H9 (cell line): Measurements from ENCODE around the gene TCIRG1. TPM values are rescaled to one million over a fixed set of nuclear protein-coding genes. Genes with fewer than 3 reads are reported as not detected.

ENCODE experiments used
- DNase-seq: peaks from one replicate; pipeline ENCODE4 v3.0.0-alpha.2; 2017
- H2AFZ ChIP-seq: one replicate; pipeline ENCODE4 v1.6.1; 2013; ENCODE audit warnings: mild to moderate bottlenecking, low read length, control low read depth, moderate library complexity
- H2AK5ac ChIP-seq: 2 replicates; pipeline ENCODE4 v1.6.1; 2013; ENCODE audit warnings: low read length, control low read depth, mixed read lengths; ENCODE audit not compliant: insufficient read length
- H2BK120ac ChIP-seq: one replicate; pipeline ENCODE4 v1.6.1; 2013; ENCODE audit warnings: low read depth, mild to moderate bottlenecking, low read length, control low read depth, inconsistent platforms; ENCODE audit not compliant: poor library complexity, severe bottlenecking
- H2BK12ac ChIP-seq: 2 replicates; pipeline ENCODE4 v1.6.1; 2013; ENCODE audit warnings: low read length, control low read depth, mixed read lengths, low read depth; ENCODE audit not compliant: insufficient read length
- H2BK15ac ChIP-seq: 2 replicates; pipeline ENCODE4 v1.6.1; 2013; ENCODE audit warnings: low read depth, low read length, control low read depth
- H2BK20ac ChIP-seq: one replicate; pipeline ENCODE4 v1.6.1; 2013; ENCODE audit warnings: low read depth, mild to moderate bottlenecking, low read length, control low read depth, inconsistent platforms; ENCODE audit not compliant: poor library complexity, severe bottlenecking
- H2BK5ac ChIP-seq: 2 replicates; pipeline ENCODE4 v1.6.1; 2013; ENCODE audit warnings: low read length, control low read depth, mixed read lengths; ENCODE audit not compliant: insufficient read length
- H3K14ac ChIP-seq: 2 replicates; pipeline ENCODE4 v1.6.1; 2013; ENCODE audit warnings: low read length, control low read depth; ENCODE audit not compliant: insufficient read depth
- H3K18ac ChIP-seq: 2 replicates; pipeline ENCODE4 v1.6.1; 2013; ENCODE audit warnings: low read depth, mild to moderate bottlenecking, mixed read lengths, low read length, control low read depth; ENCODE audit not compliant: insufficient read length
- H3K23ac ChIP-seq: 2 replicates; pipeline ENCODE4 v1.6.1; 2013; ENCODE audit warnings: low read length, control low read depth, mixed read lengths, low read depth; ENCODE audit not compliant: insufficient read length
- H3K23me2 ChIP-seq: 2 replicates; pipeline ENCODE4 v1.6.1; 2013; ENCODE audit warnings: low read depth, mild to moderate bottlenecking, mixed read lengths, low read length, control low read depth; ENCODE audit not compliant: insufficient read length, poor library complexity, severe bottlenecking
- H3K27ac ChIP-seq: 2 replicates; pipeline ENCODE4 v1.5.1; 2013; ENCODE audit warnings: low read length, control low read depth, mixed read lengths, low read depth; ENCODE audit not compliant: insufficient read length
- H3K27me3 ChIP-seq: 2 replicates; pipeline ENCODE4 v1.6.1; 2013; ENCODE audit warnings: low read length, control low read depth, inconsistent platforms; ENCODE audit not compliant: insufficient read depth
- H3K4ac ChIP-seq: 2 replicates; pipeline ENCODE4 v1.6.1; 2013; ENCODE audit warnings: low read depth, mild to moderate bottlenecking, control low read depth, inconsistent platforms, low read length, moderate library complexity
- H3K4me1 ChIP-seq: 2 replicates; pipeline ENCODE4 v1.6.1; 2013; ENCODE audit warnings: low read length, control low read depth, inconsistent platforms; ENCODE audit not compliant: insufficient read depth
- H3K4me2 ChIP-seq: 2 replicates; pipeline ENCODE4 v1.6.1; 2013; ENCODE audit warnings: low read length, control low read depth, mixed read lengths; ENCODE audit not compliant: insufficient read length, insufficient read depth
- H3K56ac ChIP-seq: 2 replicates; pipeline ENCODE4 v1.6.1; 2013; ENCODE audit warnings: low read depth, mild to moderate bottlenecking, mixed read lengths, low read length, control low read depth; ENCODE audit not compliant: insufficient read length
- H3K79me1 ChIP-seq: 2 replicates; pipeline ENCODE4 v1.6.1; 2013; ENCODE audit warnings: low read depth, mild to moderate bottlenecking, moderate library complexity, low read length, control low read depth, inconsistent platforms; ENCODE audit not compliant: insufficient read depth, poor library complexity, severe bottlenecking
- H3K79me2 ChIP-seq: 2 replicates; pipeline ENCODE4 v1.6.1; 2013; ENCODE audit warnings: low read length, control low read depth, inconsistent platforms; ENCODE audit not compliant: insufficient read depth
- H3K9ac ChIP-seq: 2 replicates; pipeline ENCODE4 v1.6.1; 2013; ENCODE audit warnings: low read length, control low read depth, mixed read lengths; ENCODE audit not compliant: insufficient read length; ENCODE audit errors: extremely low read depth
- H3K9me3 ChIP-seq: one replicate; pipeline ENCODE4 v1.6.1; 2013; ENCODE audit warnings: low read depth, low read length, inconsistent platforms; ENCODE audit not compliant: control insufficient read depth
- H3T11ph ChIP-seq: one replicate; pipeline ENCODE4 v1.6.1; 2013; ENCODE audit warnings: mild to moderate bottlenecking, low read length, control low read depth, inconsistent platforms
- H4K20me1 ChIP-seq: one replicate; pipeline ENCODE4 v1.6.1; 2013; ENCODE audit not compliant: control insufficient read depth, insufficient read length, insufficient read depth
- H4K5ac ChIP-seq: 2 replicates; pipeline ENCODE4 v1.6.1; 2013; ENCODE audit warnings: low read depth, mild to moderate bottlenecking, mixed read lengths, low read length, control low read depth; ENCODE audit not compliant: insufficient read length
- H4K8ac ChIP-seq: replicated peaks from 2 replicates; pipeline ENCODE4 v1.6.1; 2013; ENCODE audit warnings: low read length, control low read depth, mixed read lengths, low read depth; ENCODE audit not compliant: insufficient read length
- H4K91ac ChIP-seq: 2 replicates; pipeline ENCODE4 v1.6.1; 2013; ENCODE audit warnings: low read depth, mild to moderate bottlenecking, moderate library complexity, mixed read lengths, low read length, control low read depth; ENCODE audit not compliant: insufficient read length
- H3K27ac Mint-ChIP-seq, 3 experiments: 2 replicates in 2 of 3; 3 replicates in 1 of 3; pipeline ENCODE4 v1.8.0; 2020 to 2021; ENCODE audit warnings: mixed read lengths in 3 of 3, mild to moderate bottlenecking in 1 of 3, moderate library complexity in 1 of 3
- H3K27me3 Mint-ChIP-seq: 2 replicates; pipeline ENCODE4 v1.8.0; 2021; ENCODE audit warnings: low read depth, mild to moderate bottlenecking, moderate library complexity, mixed read lengths
- H3K36me3 Mint-ChIP-seq, 3 experiments: 2 replicates in 2 of 3; 3 replicates in 1 of 3; pipeline ENCODE4 v1.8.0; 2020 to 2021; ENCODE audit warnings: low read depth in 3 of 3, mixed read lengths in 3 of 3; ENCODE audit not compliant: insufficient read depth in 1 of 3
- H3K4me1 Mint-ChIP-seq, 2 experiments: 2 replicates each; pipeline ENCODE4 v1.8.0; 2020; ENCODE audit warnings: mixed read lengths in 2 of 2
- H3K4me3 Mint-ChIP-seq, 2 experiments: 2 replicates in 1 of 2; 3 replicates in 1 of 2; pipeline ENCODE4 v1.8.0; 2020 to 2021; ENCODE audit warnings: mild to moderate bottlenecking in 2 of 2, mixed read lengths in 2 of 2, moderate library complexity in 1 of 2
- H3K9me3 Mint-ChIP-seq, 2 experiments: 2 replicates in 1 of 2; 3 replicates in 1 of 2; pipeline ENCODE4 v1.8.0; 2020; ENCODE audit warnings: mild to moderate bottlenecking in 2 of 2, mixed read lengths in 2 of 2, moderate library complexity in 1 of 2
- CTCF ChIP-seq: fragments of 200-600 bp; sonication (generic); conservative IDR thresholded peaks from 3 replicates; pipeline ENCODE4 v1.8.0; 2021; ENCODE audit warnings: antibody characterized with exemption, mild to moderate bottlenecking
- WGBS: extraction: QIAGEN DNeasy Blood & Tissue Kit; methylation state at CpG from one replicate; pipeline ENCODE4 v1.1.7; 2013; ENCODE audit warnings: missing lambda C conversion rate, low lambda C conversion rate, mixed read lengths; ENCODE audit not compliant: insufficient read length; ENCODE audit errors: extremely low coverage; 5-methylcytosine and 5-hydroxymethylcytosine counted together
- total RNA-seq: library from RNA; stranded (reverse); gene quantifications from 2 replicates; pipeline ENCODE4 v1.2.1, GENCODE V29; 2021

The TCIRG1 gene
- total RNA-seq, 1 experiment from 2014 or later = 24.4 TPM

GRCh38 chr11:68011051-68011943 lies 27.5 kb upstream of the TCIRG1 start:
- peaks cover 12 to 31% of the 10 kb centered on the region in 2 experiments for H3K4me1 Mint-ChIP-seq
- Histone ChIP-seq H3K4me2 (no peak overlapping the region), H3K79me2 (no peaks in the 10 kb centered on the region), H3K18ac (no peak overlapping the region), H3K23me2 (no peaks in the 10 kb centered on the region), H2BK15ac (no peak overlapping the region), H3K27ac (no peak overlapping the region), H2BK120ac (no peak overlapping the region), H2BK12ac (no peak overlapping the region), H4K91ac (no peak overlapping the region), H3K79me1 (no peaks in the 10 kb centered on the region), H3K23ac (no peak overlapping the region), H3K56ac (no peak overlapping the region), H3K4ac (no peak overlapping the region), H3K9me3 (no peaks in the 10 kb centered on the region), H4K8ac (no peak overlapping the region), H4K5ac (no peak overlapping the region), H3K9ac (no peak overlapping the region), H4K20me1 (no peaks in the 10 kb centered on the region), H2BK5ac (no peak overlapping the region), H3K14ac (no peak overlapping the region), H3K4me1 (no peaks in the 10 kb centered on the region), H3T11ph (no peak overlapping the region), H3K27me3 (no peaks in the 10 kb centered on the region), H2BK20ac (no peak overlapping the region), H2AFZ (no peak overlapping the region), H2AK5ac (no peak overlapping the region)
- no peak for TF ChIP-seq CTCF
- peaks cover 0 to 5% of the 10 kb centered on the region in 2 experiments; a peak in 1 of 5 replicates for H3K9me3 Mint-ChIP-seq
- no peak overlapping the region; a peak in 1 of 5 replicates for H3K4me3 Mint-ChIP-seq
- peaks cover 2% of the 10 kb centered on the region for H3K27me3 Mint-ChIP-seq
- H3K36me3 Mint-ChIP-seq = no peaks in the 10 kb centered on the region
- WGBS = no CpG with 5 or more reads among the region's 16 CpGs
- no peak overlapping the region; a peak in 1 of 7 replicates for H3K27ac Mint-ChIP-seq
- DNase-seq = no peak
